NCI-H2107 treated with DMSO at 0.1 percent for 48 hours (cell line): ENCODE results near the gene SLC25A15.
"Not testable (repeated sequence)": the region's sequence is repeated elsewhere in the genome, so short reads cannot be mapped to it uniquely, and the experiment has no call there.

Experiments used
- DNase-seq: peaks from one replicate; lab custom pipeline; 2025; ENCODE audit not compliant: unreplicated experiment; lab: John Stamatoyannopoulos, UW

Gene SLC25A15

GRCh38 chr13:40780822-40781401, 8.5 kb upstream of the SLC25A15 start:
- DNase-seq = no peak

DNA sequence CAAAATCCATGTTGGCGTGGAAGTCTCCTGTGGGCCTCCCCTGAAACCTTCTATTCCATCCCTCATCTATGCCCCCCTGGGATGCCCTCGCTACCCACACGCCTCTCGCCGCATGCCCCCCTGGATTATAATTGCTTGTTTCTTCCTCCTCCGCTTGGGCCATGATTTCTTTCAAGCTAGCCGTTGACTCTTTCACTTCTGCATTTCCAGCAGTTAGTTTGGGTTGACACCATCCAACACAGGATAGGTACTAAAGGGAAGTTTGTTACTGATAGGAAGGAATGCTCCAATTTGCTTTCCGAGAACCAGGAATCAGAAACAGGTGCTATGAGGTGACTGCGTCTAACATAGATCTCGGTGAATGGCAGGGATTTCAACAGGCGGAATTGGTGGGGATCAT, 7.7 kb upstream of the SLC25A15 start:
- DNase-seq = no peak

DNA sequence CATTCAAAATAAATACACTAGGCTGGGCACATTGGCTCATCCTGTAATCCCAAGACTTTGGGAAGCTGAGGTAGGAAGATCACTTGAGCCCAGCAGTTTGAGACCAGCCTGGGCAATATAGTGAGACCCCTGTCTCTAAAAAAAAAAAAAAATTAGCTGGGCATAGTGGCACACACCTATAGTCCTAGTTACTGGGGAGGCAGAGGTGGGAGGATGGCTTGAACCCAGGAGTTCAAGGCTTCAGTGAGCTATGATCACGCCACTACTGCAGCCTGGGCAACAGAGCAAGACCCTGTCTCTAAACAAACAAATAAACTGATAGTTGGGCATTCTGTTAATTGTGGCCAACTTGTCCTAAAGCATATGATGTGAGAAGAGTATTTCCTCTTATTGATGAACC, 6.4 kb upstream of the SLC25A15 start:
- DNase-seq = not testable (repeated sequence)

DNA sequence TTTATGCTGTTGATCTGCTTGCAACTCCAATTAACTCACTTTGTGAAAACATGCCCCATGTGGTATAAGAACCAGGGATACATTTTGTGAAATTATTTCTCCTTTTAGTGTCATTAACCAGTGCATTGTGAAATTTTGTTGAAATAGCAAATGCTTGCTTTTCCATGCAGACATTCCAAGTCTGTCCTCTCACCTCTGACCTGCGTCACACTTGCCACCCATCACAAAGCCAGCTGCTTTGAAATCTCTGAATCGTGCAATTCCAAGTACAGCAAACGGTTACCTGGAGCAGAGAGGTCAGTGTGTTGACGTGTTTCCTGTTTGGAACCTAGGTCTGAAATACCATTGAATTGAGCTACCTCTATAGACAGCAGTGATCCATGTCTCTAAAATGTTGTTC, 4.9 kb upstream of the SLC25A15 start:
- DNase-seq = no peak

GRCh38 chr13:40786568-40786996, 2.8 kb upstream of the SLC25A15 start:
- no peak for DNase-seq

DNA sequence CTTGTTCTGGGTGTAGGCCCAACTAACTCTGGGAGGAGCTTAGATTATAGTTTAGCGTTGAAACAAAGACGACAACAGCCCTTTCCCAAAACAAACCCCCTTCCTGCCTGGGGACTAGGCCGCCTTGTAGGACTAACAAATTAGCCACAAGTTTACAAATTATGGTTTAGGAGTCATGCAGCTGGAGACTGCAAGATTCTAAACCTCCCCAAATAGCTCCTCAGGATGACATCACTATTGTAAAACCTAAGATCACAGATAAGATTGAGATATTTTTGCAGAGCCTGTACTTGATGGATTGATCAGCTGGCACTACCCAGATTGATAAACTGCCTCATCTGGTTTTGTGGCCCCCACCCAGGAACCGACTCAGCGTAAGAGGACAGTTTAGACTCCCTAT, 2.3 kb upstream of the SLC25A15 start:
- no peak for DNase-seq

DNA sequence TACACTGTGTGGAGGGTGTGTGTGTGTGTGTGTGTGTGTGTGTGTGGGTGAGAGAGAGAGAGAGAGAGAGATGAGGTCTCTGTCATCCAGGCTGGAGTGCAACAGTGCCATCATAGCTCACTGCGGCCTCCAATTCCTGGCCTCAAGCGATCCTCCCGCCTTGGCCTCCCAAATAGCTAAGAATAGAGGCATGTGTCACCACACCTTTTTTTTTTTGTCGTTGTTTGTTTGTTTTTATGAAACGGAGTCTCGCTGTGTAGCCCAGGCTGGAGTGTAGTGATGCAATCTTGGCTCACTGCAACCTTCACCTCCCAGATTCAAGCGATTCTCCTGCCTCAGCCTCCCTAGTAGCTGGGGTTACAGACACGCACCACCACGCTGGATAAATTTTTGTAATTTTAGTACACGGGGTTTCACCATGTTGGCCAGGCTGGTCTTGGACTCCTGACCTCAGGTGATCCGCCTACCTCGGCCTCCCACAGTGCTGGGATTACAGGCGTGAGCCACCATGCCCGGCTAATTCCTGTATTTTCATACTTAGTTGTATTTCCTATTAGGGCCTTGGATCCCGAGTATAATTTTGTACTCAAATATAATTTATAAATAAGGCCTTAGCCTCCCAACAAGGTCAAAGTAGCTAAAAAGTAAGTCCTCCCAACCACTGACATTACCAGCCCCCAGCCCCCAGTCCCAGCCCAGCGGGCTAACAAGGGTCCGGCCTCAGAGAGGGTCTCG, 704 bp upstream of the SLC25A15 start:
- DNase-seq = not testable (repeated sequence)

DNA sequence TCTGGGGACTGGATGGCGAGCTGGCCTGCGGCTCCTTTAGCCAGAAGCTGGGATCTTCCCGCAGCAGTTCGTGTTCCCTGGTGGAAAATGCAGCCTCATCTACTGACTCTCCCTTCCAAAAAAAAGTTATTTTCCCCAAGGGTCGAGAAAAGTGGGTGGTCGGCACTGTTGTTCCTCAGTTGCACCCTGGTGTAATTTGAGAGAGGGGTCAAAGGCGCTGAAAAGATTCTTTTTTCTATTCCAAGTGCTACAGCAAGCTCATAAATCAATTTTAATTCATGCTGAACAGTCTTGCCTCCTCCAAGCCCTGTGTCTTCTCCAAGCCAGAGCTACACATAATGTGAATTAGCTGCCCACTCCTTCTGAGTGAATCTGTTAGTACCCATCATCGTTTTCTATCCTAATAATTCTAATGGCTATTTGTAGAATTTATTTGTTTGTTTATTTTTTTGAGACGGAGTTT, 774 bp downstream of the SLC25A15 start:
- no peak for DNase-seq

DNA sequence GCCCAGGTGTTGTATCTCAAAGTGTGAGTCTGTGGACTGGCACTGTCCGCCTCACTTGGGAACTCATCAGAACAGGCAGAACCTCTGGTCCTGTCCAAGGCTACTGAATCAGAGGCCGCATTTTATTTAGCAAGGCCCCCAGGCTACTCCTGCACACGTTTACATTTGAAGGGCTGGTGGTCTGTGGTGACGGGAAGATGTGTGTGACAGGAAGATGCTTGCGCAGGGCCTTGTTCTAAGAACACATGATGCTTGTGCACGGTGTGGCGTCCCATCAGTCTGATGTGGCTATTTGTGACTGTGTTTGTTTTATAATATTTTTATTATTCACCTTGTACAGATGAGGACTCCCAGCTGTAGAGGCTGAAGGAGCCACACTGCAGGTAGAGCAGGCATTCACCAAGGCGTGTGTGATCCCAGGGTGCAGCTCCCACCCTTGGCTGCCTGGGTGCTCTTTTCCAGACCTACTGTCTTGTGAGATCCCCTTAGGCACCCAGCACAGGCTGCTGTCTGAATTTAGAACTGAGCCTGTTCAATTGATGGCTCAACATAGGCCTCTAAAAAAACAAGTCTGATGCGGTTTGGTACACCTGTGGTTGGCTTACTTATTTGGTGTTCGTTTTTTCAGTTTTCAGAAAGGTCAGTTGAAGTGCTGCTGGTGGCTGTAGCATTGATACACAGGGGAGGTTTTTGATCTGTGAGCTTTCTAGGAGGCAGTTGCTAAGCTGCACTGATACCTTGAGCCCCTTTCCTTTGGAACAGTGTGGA, 3.1 kb downstream of the SLC25A15 start:
- DNase-seq = no peak

DNA sequence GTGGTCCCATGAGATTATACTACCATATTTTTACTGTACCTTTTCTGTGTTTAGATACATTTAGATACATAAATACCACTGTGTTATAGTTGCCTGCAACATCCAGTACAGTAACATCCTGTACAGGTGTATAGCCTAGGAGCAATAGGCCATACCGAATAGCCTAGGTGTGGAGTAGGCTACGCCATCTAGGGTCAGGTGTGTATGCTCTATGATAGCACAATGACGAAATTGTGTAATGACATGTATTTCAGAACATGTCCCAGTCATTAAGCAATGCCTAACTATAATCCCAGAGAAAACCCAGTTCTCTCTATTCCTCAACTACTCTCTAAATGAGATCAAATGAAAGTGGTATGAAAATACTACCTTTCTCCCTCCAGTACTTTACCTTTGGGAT, 3.9 kb downstream of the SLC25A15 start:
- DNase-seq = no peak

DNA sequence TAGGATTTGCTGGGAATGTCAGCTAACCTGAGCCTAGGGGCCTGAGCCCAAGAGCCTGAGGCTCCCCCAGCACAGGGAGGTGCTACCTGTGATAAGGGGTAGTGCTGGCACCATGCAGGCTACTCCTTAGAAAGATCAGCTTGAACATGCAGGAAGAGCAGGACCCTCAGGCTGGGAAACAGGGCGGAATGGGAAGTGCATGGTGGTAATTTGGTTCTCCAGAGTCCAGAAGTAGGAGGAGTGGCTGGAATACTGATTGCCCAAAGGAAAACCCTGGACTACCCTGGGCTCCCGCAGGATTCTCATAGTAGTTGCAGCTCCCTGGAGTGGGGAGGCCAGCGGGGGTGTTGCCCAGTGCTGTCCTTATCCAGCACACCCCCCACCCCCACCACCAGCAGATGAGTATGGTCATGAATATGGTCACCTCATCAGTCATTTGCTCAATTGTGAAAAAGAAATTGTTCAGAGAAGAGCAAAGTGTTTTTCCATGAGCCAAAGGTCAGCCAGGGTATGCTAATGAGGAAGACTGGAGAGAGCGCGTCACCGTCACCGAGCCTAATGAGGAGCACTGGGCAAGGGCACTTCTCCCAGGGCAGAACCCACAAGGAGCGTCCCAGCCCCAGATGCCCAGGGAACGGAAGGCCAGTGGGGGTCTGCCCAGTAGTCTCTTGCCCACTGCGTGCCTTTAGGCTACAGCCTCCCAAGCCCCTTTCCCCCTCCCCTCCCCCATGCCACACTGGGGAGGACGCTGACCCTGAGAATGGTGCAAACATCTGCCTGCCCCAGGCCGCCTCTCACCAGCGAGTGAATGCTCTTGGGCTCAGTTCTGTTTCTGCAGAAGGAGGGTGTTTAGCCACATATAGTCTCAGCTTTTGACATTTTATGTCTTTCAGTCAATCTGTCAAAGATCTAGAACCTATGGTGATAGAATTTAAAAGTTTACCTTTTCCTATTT, 5.3 kb downstream of the SLC25A15 start:
- no peak for DNase-seq

DNA sequence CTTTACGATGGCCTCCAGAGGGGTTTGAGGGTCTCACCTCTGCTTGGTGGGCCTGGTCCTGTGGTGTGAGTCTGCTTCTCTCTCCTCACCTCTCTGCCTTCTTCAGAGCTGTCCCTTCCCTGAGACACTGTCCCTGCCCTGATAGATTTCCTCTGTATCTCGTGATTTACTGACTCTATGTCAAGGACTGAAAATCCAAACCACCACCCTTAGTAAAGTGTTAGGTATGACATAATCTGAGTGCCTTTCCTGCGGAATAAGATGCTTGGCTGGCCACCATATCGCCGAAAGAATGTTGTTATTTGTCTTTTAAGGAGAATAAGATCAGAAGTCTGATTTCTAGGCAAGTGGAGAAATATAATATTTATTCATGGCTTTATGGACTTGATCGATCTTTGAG, 7.2 kb downstream of the SLC25A15 start:
- no peak for DNase-seq

DNA sequence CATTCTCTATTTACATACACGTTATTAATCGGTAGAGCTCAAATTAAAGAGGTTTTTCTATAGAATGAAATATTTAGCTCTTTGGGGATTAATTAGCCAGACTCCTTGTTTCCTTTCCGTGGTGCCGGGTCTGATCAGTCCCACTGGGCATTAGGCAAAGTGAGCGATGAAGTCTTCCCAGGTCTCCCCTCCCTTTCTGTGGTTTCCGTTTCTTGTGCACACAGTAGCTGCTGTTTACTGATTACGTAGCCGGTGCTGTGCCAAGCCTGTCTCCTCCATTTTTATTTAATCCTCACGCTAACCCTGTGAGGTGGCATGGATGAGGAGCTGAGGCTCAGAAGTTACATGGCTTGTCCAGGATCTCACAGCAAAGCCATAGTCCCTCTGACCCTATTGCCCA, 9.0 kb downstream of the SLC25A15 start:
- peak; percentile 83 for DNase-seq

DNA sequence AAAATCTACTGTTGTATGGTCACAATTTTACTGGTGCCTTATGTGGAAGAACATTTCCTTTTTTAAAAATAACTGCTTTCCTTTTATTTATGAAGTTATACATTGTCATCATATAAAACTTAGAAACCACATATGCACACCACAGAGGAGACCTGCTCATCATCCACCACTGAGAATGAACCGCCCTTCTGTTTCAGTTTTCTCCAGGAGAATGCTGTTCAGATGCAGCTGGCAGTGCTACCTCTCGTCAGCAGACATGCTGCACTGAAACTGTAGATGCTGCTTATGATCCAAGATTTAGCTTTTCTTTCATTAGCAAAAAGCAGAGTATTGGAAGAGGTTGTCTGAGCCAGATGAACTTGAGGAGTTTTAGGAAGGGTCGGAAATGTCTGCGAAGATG, 10.1 kb downstream of the SLC25A15 start:
- no peak for DNase-seq

GRCh38 chr13:40800559-40800958, 11.1 kb downstream of the SLC25A15 start:
- DNase-seq = no peak

- no peak for DNase-seq
Measured at GRCh38 chr13:40801255-40802217, 12.1 kb downstream of the SLC25A15 start.

DNA sequence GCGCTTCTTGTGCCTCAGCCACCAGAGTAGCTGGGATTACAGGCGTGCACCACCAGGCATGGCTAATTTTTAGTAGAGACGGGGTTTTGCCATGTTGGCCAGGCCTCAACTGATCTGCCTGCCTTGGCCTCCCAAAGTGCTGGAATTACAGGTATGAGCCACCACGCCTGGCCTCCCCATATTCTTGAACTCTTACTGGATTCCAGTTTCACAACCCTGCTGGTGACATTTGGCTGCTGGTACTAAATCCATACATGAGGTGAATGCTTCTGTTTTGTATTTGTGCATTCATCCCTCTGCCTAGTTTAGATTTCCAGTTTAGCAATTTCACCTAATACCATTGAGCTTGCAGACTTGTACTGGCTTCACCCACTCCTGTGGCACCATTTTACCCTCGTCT, 13.9 kb downstream of the SLC25A15 start:
- DNase-seq = no peak

DNA sequence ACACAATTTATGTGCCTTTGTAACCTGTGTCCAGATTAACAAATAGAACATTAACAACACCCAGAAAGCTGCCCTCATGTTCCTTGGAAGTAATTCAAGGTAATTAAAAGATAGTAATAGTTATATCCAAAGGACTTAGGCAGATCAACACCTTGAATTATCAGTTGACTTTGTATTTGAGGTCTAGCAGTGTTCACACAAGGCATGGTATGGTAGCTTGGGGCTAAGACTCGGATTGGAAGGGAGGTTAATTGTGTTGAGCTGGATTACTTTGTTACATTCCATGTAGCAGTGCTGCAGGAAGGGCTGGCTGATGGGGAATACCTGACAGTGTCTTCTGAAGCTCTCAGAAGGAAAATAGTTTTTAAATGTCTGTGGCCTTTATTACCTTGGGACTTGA, 16.8 kb downstream of the SLC25A15 start:
- no peak for DNase-seq

- DNase-seq = no peak
Measured at GRCh38 chr13:40809471-40809870, 20.1 kb downstream of the SLC25A15 start.

GRCh38 chr13:40812102-40812501, 22.7 kb downstream of the SLC25A15 start:
- no peak for DNase-seq
